Sciatic nerve (tissue), 2 donors: Measurements from ENCODE around the gene GSAP. TPM values are rescaled to one million over a fixed set of nuclear protein-coding genes. Genes with fewer than 3 reads are reported as not detected.
A peak's percentile ranks its signal among the peaks of the same experiment; 100 is the strongest.
"Not testable (repeated sequence)": the region's sequence is repeated elsewhere in the genome, so short reads cannot be mapped to it uniquely, and the experiment has no call there.

Experiments
- ATAC-seq: fragments of 200-7000 bp; cut with Tn5 transposase; one replicate; pipeline ENCODE4 v1.9.1; 2020; ENCODE audit warnings: mild to moderate bottlenecking, moderate library complexity
- DNase-seq: peaks from one replicate; pipeline ENCODE4 v3.0.0-alpha.2; 2020; ENCODE audit warnings: low spot score
- intact Hi-C: fragments of 100-400 bp; cut with DNase I; formaldehyde crosslinking; loops from one replicate; pipeline ENCODE4 v1.14.2; 2022
- total RNA-seq: library from RNA; stranded (reverse); fragmentation: NEBNext Ultra II Directional; extraction: Animal tissue kit (Norgen Biotek cat#: 25700); gene quantifications from one replicate; pipeline ENCODE4 v1.2.1, GENCODE V29; 2021
- donor health status: DM: no; HTN: no; CAD: no.
- donor health status: DM: no; HTN: no; CAD: no.

Gene GSAP, protein sequence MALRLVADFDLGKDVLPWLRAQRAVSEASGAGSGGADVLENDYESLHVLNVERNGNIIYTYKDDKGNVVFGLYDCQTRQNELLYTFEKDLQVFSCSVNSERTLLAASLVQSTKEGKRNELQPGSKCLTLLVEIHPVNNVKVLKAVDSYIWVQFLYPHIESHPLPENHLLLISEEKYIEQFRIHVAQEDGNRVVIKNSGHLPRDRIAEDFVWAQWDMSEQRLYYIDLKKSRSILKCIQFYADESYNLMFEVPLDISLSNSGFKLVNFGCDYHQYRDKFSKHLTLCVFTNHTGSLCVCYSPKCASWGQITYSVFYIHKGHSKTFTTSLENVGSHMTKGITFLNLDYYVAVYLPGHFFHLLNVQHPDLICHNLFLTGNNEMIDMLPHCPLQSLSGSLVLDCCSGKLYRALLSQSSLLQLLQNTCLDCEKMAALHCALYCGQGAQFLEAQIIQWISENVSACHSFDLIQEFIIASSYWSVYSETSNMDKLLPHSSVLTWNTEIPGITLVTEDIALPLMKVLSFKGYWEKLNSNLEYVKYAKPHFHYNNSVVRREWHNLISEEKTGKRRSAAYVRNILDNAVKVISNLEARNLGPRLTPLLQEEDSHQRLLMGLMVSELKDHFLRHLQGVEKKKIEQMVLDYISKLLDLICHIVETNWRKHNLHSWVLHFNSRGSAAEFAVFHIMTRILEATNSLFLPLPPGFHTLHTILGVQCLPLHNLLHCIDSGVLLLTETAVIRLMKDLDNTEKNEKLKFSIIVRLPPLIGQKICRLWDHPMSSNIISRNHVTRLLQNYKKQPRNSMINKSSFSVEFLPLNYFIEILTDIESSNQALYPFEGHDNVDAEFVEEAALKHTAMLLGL
- 22.3 TPM for total RNA-seq

- DNase-seq, result peak; percentile 74
- intact Hi-C loops, result no loop called here
Measured at GRCh38 chr7:77415823-77416620, at the start of gene GSAP. Gene GSAP, minus strand, starts transcription at chr7:77416349. Its CDS starts 28 bp downstream, at chr7:77416321.

GRCh38 chr7:77465256-77465655 is 49.1 kb upstream of the GSAP start:
- intact Hi-C loops, result no loop called here
- ATAC-seq (no peak), DNase-seq (no peak)

More at GRCh38 chr7:77415823-77416620, at the start of gene GSAP:
- peak; percentile 67 for ATAC-seq

- DNase-seq (no peak), ATAC-seq (no peak)
- intact Hi-C loops, result no loop called here
Measured at GRCh38 chr7:77464589-77464988, 48.4 kb upstream of the GSAP start.

DNA sequence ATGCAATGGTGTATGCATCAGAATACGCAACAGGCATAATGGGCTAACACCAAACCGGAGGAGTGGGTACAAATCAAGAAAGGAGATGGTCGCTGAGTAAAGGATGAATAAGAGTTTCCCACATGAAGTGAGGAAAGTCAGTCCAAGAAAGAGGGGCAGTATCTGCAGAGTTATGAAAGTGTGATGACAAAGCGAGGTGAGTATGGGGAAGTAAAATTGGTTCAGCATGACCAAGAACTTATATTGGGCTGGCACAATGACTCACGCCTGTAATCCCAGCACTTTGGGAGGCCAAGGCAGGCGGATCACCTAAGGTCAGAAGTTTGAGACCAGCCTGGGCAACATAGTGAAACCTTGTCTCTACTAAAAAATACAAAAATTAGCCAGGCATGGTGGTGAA is 47.5 kb upstream of the GSAP start:
- ATAC-seq, intact Hi-C loops, DNase-seq: not testable (repeated sequence)

GRCh38 chr7:77461842-77462241 is 45.7 kb upstream of the GSAP start:
- intact Hi-C loops, result no loop called here
- DNase-seq (no peak), ATAC-seq (no peak)

DNA sequence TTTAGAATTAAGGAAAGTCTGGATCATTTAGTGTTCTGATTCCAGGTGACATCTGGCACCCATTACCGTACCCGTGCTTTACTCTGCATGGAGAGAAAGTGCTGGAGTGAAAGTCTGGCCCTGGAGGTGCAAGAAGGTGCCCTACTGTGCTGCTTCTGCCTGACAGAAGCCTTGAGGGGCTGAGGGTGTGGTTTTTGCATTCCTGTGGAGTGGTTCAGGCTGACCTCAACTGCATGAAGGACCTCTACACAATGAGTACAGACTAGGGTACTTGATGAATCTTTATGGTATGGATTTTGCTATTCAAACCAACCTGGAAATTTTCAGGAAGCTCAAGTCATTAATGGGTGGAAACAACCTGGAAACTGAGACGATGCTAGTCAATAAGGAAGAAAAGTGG is 45.1 kb upstream of the GSAP start:
- intact Hi-C loops, result no loop called here
- DNase-seq, result no peak
- ATAC-seq, result no peak

DNA sequence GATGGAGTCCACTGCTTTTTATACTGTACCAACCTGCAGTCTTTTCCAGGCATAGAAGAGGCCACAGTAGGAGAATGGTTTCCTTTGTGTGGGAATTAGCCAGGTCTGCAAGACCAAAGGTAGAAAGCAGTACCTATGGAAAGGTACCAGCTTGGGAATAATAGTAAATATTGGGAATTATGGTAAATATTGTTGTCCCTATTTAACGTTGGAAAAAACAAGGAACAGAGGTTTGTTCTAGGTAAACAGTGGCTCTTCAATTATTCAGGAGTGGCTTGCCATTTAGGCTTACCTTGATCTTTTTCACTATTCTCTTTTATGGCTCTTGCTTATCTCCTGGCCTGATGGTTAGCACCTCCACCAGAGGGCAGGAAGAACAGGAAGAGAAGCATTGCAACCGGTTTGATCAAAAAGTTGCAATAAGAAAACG is 43.9 kb upstream of the GSAP start:
- ATAC-seq (no peak), DNase-seq (no peak)
- intact Hi-C loops, result no loop called here

DNA sequence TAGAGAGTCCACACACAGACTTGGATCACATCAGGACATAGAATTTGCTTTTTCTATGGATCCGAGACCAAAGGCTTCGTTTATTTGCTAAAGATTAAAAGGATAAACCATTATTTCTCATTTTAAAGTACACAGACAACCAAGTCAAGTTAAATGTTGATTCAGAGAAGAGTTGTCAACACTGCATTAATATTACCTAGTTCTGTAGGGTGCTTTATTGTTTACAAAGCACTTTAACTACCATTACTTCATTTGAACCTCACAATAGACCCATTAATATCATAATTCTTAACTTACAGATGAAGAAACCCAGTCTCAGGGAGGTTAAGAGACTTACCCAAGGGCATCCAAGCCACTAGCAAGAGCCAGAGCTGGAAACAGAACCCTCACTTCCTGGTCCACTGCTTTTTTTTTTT is 43.2 kb upstream of the GSAP start:
- intact Hi-C loops, result no loop called here
- ATAC-seq, result no peak
- DNase-seq, result no peak

GRCh38 chr7:77458786-77459185 is 42.6 kb upstream of the GSAP start:
- ATAC-seq (no peak), DNase-seq (no peak)
- intact Hi-C loops, result no loop called here

DNA sequence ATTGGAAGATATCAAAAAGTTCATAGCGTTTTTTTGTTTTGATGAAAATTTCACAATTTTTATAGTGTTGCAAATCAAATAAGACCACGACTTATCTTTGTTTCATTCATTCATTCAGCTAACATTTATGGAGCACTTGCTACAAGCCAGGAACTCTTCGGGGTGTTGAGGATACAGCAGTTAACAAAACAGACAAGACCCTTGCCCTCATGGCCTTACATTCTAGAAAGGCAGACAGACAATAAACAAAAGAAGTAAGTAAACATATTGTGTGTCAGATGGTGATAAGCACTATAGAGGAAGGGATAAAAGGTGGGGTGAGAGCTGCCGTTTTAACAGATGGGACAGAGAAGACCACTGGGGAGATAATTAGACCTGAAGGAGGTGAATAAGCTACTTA is 41.6 kb upstream of the GSAP start:
- ATAC-seq (no peak), DNase-seq (no peak)
- intact Hi-C loops, result no loop called here

DNA sequence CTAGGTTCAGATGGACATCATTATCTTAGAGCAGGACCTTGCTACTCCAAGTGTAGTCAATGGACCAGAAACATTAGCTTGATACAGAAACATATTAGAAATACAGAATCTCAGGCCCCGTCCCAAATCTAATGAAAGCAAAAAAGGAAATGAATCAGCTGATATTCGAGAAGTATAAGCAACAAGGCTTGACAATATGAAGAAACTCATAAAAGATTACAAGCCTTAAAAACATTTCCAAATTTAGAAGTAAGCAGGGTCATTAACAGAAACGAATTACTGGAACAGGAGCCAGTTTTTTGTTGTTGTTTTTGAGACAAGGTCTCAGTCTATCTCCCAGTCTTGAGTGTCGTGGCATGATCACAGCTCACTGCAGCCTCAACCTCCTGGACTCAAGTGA is 40.5 kb upstream of the GSAP start:
- ATAC-seq, result no peak
- DNase-seq, result no peak
- intact Hi-C loops, result no loop called here

- DNase-seq (no peak), ATAC-seq (peak; percentile 57)
- intact Hi-C loops, result no loop called here
Measured at GRCh38 chr7:77455321-77455720, 39.2 kb upstream of the GSAP start.

DNA sequence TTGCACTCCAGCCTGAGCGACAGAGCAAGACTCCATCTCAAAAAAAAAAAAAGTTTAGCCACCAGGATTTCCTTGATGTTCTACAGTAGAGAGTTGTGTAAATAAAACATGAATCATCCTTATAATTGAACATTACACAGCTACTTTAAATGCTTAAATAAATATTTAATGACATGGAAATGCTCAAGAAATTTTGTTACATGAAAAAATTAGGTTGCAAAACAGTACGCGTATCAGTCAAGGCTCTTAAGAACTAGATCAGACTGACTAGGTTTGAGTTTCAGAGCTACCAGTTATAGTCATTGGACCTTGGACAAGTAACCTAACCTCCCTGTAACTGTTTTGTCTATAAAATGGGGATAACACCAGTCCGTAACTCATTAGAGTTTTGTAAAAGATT is 38.7 kb upstream of the GSAP start:
- DNase-seq, result no peak
- ATAC-seq, result no peak
- intact Hi-C loops, result no loop called here

- ATAC-seq, result peak; percentile 95
- intact Hi-C loops, result no loop called here
- no peak for DNase-seq
Measured at GRCh38 chr7:77453531-77453930, 37.4 kb upstream of the GSAP start.

DNA sequence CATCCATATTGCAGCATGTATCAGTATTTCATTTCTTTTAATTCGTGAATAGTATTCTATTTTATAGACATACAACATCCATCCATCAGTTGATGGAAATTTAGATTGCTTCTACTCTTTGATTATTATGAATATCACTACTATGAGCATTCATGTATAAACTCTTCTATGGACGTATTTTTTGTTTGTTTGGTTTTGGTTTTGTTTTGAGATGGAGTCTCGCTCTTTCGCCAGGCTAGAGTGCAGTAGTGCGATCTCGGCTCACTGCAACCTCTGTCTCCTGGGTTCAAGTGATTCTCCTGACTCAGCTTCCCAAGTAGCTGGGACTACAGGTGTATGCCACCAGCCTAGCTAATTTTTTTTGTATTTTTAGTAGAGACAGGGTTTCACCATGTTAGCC is 35.8 kb upstream of the GSAP start:
- intact Hi-C loops, ATAC-seq, DNase-seq: not testable (repeated sequence)

- DNase-seq (no peak), ATAC-seq (no peak)
- intact Hi-C loops, result no loop called here
Measured at GRCh38 chr7:77450613-77451012, 34.5 kb upstream of the GSAP start.

DNA sequence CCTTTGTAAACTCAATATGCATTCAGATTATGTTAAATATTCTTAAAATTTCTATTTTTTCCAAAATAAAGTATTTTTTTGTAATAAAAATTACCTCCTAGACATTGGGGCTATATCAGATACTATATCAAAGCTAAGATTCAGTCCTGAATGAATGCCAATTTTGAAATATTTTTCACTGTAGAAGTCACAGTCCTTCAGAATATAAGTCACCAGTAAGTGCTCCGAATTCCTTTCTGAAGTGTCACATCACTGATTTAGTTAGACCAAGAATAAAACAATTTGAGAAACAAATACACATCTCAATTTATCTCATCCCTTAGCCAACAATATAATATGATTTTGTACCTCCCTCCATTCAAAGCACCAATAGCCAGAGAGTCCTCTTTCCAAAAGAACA is 33.9 kb upstream of the GSAP start:
- ATAC-seq, result no peak
- intact Hi-C loops, result no loop called here

GRCh38 chr7:77447616-77448015 is 31.5 kb upstream of the GSAP start:
- intact Hi-C loops, result no loop called here
- no peak for DNase-seq
- ATAC-seq, result no peak

More for the DNA sequence above, 33.9 kb upstream of the GSAP start:
- DNase-seq, result no peak

DNA sequence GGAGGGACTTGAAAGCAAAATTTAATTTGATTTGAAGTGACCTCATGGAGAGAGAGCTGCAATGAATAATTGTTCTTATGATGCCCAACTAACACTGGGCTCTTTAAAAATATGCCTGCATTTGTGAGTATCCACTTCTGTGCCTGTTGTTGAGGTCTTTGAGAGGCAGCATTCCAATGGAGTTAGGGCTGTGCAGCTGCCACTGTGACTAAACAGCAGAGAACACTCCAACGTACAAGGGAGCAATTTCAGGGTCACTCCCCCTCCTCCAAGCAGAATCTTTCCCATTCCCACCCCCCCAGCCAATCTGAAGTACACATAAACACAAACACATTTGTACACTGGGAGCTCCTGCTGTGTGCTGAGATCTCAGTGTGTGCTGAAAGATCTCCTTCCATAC is 28.0 kb upstream of the GSAP start:
- intact Hi-C loops, result no loop called here
- ATAC-seq, result no peak
- DNase-seq, result no peak
